Measurements from ENCODE around the gene TSPAN12.

GRCh38 chr7:120809260-120809659 lies 48.7 kb downstream of the TSPAN12 start:
- TF ChIP-seq CTCF (IDR thresholded peaks at IDR 0.05) (no peak), REST (IDR thresholded peaks at IDR 0.05; ENCODE audit: insufficient read depth in 1 of 2, low read depth in 2 of 2, low read length in 1 of 2) (no peak), SIN3A (IDR thresholded peaks at IDR 0.05; ENCODE audit: borderline replicate concordance, insufficient read depth, low read depth, low read length) (no peak), TCF7L2 (IDR thresholded peaks at IDR 0.05; ENCODE audit: low read depth, low read length) (no peak)
